Activated T-cell treated with anti-CD3 and anti-CD28 coated beads, Interleukin-2, amount 50 U/mL, for 48 hours (primary cell): Measurements from ENCODE around the gene CHST13.

Experiments used
- DNase-seq, 2 experiments: peaks; one replicate each; pipeline ENCODE4 v3.0.0-alpha.2; 2020

CHST13 gene

DNA sequence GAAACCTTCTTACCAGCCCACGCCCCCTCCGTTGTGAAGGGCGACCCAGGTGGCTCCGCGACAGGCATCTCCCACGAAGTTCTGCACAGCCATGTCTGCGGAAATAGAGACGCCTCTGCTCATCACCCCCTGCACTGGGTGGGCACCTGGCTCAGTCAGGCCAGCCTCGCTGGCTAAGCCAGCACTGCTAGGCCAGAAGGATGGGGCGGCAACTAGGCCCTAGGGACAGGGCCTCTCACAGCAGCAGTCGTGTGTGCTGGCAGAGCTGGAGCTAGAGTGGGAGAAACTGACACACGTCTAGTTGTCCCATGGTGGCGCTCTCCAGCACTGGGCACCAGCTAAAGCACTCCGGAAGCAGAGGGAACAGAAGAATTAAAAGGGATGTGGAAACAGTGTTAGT is 35.8 kb upstream of the CHST13 start:
- DNase-seq = no peak

DNA sequence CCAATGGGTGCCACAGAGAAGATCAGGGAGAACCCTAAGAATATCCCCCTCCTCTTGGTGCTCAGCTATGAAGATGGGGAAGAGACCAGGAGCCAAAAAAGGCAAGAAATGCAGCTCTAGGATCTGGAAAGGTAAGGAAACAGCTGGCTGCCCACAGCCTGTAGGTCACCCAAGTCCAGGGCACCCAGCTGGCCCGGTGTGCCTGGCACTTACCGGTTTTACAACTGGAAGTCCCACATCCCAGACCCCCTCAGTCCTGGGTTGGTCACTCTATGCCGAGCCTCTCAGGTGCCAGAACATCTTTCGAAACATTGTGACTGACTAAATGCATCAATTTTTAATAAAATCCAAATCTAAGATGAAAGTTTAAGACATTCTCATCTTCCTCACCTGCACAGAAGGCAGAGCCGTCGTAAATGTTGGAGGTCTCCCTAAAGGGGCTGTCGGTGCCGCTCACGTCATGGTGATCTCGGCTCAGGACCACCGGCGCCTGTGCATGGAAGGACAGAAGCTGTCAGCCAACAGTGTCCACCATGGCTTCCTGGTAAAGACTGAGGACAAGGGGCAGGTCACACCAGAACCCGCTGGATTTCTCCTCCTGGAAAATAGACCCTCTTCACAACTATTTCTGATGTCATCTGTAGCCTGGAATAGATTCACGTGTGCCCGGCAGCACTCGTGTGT is 34.9 kb upstream of the CHST13 start:
- no peak for DNase-seq

DNA sequence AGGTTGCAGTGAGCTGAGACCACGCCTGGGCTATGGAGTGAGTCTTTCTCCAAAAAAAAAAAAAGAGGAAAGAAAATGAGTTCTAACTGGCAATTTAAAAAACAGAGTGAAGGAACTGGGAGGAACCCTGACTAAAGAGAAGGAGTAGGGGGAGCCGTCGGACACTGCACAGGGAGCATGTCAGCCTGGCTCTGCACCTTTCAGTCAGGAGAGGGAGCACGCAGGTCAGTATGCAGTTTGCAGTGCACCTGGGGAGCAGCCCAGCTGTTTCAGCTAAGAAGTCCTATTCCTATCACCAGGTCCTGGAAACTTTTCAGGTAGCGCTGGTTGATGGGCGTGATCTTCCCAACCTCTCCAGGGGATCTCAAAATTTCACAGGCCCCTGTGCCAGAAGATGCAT is 33.3 kb upstream of the CHST13 start:
- DNase-seq = no peak

DNA sequence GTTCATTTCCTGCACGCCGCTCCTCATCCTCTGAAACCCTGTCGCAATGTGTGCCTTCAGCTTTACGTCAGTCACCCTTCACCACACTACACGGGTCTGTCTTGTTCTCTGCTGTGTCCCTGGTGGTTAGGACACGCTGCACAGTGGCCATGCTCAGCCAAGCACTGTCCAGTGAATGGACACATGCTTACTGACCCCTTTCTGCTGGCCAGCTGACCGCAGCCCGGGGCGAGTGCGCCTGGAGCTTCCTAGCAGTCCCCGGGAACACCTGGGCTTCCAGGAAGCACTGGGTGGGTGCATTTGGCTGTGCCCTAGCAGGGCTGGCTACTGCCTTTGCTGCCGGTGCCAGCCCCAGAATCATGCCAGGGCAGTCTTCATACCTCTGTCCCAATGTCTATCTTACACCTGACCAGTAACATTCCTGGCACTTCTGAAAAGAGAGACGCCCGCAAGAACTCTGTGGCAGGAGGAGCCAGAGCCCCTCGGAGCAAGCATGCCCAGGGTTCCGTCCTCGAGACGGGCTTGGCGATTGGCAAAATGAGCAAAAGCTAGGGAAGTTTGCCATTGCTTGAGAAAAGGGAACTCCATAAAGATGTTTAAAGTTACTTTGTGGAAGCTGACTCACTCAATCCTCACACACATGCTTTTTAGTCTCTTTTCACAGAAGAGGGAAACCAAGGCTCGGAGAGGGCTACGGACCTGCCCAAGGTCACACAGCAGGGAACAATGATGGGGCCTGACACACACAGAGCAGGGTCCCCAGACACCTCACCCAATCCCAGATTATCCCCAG is 32.5 kb upstream of the CHST13 start:
- DNase-seq = no peak

DNA sequence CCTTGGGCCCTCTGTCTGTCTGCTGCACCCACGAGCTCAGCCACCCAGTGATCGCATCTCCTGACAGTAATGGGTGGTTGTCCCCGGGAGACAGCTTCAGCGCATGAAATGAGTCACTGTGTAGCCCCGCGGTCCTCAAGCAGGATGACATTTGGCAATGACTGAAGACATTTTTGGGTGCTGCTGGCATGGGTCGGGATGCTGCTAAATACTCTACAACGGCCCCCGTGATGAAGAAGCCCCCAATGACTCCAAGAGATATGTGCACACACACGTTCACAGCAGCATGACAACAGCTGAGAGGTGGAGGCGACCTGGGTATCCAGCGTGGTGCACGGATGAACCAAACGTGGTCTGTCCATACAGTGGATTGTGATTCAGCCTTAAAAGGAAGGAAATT is 30.9 kb upstream of the CHST13 start:
- DNase-seq = no peak

DNA sequence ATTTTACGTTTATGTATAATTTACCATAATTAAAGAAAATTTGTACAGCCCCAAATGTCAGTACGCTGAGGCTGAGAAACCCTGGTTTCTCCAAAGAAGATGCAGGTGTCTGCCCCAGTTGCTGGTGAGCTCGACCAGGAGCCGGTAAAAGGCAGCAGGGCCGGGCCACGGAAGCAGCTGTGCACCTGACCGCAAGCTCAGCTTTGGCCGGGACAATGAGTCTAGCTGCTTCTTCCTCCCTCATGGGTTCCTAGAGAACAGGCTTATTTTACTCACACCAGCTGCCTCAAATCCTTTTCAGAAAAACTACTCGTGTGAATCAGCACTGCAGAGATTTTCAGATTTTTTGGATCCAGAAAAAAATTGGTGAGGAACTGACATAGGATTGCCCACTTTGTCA is 30.2 kb upstream of the CHST13 start:
- no peak for DNase-seq

DNA sequence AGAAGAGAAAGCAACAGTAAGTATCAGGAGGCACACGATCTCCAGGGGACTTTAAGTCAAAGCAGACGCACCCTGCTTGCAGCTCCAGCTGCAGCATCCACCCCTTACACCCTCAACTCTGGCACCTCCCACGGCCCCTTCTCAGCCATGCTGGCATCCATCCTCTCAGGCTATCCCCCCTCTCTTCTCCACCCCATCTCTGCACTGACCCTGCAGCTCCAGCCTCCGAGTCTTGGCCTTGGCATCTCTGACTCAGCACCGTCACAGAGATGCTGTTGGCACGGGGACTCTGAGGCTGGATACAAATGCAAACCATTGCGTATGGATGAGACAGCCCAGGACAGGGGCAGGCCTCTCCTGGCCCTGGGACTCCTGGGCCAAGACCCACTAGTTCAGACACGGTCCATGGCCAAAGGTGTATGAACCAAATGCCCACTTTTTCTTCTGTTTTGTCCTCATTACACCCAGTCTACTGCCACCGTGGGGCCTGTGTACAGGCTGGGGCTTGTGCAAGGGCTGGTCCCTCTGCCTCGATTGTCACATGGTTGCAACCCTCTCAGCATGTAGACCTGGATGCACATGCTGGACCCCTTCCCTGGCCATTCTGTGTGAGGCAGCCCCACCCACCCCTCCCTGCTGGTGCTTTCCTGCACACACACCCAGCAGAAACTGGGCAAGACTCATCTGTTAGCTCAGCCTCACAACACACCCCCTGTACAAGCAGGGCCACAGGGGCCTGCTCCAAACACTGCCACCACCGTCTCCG is 29.6 kb upstream of the CHST13 start:
- DNase-seq = no peak

DNA sequence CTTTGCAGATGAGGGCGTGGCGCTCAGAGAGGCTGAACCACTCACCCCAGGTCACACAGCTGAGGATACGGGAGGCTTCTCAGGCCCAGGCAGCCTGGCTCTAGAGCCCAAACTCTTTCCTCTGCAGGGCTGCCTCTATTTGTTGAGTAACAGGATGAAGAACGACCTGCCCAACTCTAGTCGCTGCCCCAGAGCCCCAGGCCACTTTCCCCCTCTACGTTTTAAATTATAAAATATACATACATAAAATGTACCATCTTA is 29.1 kb upstream of the CHST13 start:
- DNase-seq = no peak

DNA sequence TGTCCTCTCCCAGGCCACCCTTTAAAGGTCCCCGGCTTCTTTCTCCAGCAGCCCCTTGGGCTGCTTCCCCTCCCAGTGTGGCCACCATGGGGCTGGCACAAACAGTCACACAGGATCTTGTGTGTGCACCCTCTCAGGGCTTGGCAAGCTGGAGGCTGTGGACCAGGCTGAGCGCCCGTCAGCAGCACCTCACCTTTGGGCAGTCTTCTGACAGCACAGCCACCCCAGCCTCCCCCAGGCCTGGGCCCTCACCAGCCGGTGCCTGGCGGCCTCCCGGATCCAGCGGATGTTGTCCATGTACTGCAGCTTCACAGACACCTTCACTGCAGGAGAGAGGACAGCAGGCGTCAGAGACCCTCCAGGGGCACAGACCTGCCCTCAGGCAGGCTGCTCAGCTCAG is 28.2 kb upstream of the CHST13 start:
- DNase-seq = no peak

DNA sequence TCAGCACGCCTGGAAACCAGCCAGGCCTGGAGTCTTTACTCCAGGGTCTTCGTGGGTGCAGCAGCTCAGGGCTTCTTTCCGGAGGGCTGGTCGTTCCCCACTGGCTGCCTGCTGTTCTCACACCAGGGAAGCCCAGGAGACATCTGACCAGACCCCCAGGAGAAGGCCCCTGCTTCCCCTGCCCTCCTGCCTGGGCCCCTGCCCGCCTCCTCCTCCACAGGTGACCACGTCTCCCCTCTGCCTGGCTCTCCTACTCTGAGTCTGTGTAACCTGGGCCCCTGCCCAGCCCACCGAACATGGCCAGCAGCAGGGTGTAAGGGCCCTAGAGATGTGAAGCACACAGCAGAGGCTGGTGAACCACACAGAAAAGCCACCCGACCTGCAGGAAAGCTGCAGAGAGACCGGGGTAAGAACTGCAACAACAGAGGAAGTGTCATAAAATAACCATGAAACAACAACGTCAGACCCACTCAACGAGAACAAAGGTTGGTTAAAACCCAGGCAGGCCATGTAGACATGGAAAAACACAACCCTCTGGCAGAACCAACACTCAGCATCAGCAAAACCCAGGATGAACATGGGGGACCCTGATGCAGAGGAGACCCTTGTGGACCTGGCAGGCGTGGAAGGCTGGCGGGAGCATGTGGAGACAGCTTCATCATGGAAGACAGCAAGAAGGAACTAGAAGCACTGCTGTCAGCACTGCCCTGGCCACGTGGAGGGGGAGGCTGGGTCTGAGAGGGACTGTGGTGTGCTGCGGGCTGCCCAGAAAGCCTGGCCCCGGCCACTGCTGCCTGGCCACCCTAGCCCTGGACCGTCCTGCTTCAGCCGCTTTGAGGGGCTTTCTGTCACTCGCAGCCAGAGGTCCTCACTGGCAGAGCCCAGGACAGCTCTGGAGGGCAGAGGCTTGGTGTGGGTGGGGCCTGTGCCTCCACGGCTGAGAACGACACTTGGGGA is 26.8 kb upstream of the CHST13 start:
- DNase-seq = no peak

DNA sequence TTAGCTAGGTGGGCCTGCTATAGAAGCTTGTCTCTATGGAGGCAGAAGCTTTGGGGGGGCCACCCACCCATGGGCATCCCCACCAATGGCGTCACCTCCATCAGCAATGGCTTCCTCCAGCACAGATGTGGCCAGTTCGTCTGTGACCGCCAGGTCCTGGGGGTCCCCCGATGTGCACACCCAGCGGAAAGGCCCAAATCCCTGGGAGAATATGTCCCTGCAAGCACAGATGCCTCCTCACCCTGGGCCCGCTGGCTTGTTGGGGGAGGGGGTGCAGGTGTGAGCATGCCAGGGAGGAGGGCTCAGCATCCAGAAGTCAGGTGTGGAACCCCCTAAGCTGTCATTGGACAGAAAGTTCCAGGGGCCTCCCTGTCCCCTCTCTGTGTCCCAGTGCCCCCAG is 26.0 kb upstream of the CHST13 start:
- DNase-seq = no peak

DNA sequence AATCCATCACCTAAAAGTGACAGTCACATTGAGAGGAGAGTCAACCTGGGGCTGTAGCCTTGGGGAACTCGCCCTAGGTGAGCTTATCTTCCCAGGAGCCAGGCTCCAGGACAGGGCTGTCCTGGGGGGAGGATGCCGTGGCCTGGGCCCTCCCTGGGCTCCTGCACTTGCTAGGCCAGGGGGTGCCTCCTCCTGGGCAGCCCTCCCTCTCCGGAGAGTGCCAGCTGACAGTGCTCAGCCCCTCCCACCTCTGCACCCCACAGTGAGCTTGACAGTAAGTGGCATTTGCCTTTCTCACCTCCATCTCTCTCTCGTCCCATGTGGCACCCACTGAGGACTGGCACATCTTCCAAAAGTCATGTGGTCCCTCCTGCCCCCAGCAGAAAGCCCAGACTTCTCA is 25.5 kb upstream of the CHST13 start:
- no peak for DNase-seq

DNA sequence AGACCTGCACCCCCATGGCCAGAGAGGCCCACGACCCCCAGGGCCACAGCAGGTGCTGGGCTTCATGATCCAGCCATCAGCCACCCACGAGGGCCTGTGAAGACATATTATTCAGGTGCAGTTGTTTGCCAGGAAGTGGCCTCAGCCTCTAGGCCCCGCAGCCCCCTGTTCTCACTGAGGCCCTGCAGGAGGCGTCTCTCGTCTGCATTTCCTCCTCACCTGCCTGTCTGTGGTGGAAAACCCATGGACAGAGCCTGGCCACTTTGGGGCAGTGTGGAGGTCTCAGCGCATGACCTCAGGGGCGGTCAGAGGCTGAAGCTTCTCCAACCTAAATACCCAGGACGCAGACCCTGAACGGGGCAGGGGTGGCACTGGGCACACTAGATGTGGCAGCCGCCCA is 25.0 kb upstream of the CHST13 start:
- no peak for DNase-seq

DNA sequence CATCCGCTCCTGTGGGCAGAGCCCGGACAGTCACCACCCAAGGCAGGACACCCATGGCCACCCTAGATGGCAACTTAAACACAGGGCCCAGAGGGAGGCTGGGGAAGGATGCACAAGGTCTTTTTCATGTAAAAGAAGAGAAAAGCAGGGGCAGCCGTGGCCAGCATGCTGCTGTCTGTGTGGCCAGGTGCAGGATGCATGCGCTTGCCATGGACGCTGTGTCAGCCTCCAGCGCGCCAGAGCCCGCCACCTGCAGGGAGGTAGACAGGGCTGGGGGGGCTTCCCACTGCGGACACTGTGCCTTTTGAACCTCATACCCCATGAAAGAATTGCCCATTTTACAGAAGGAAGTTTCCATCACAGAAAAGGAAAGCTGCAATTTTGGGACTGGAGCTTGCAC is 24.6 kb upstream of the CHST13 start:
- DNase-seq = no peak

DNA sequence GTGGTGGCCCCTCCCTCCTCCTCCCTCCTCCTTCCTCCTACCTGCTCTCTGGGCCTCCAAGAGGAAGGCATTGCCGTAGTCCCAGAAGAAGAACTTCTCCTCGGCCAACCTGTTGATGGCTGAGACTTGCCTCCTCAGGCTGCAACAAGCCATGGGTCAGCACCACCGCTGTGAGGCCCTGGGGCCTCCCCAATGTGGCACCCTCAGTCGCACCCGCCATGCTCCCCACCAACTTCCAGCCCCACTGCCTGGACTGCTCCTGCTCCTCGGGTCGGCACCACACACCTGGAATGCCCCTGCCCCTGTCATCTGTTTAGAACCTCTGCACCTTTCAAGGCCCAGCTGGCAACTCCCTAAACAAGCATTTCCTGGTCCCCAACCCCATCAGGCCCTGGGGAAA is 23.9 kb upstream of the CHST13 start:
- no peak for DNase-seq

DNA sequence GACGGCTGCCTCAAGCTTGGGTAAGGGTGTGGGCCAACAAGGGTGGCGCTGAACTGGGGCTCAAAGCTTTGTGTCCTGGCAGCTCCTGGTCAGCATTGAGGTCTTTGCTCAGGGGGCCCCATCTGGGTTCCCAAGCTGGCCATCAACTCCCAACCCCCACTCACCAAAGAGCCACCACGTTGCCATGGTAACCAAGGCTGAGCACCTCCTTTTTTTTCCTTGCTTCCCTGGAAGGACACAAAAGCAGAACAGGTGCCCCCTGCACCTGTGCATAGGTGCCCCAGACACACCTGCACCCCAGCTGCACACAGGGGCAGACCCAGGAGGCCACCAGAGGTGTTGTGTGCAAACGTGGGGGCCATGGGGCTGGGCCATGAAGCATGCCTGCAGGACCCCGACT is 22.9 kb upstream of the CHST13 start:
- no peak for DNase-seq

DNA sequence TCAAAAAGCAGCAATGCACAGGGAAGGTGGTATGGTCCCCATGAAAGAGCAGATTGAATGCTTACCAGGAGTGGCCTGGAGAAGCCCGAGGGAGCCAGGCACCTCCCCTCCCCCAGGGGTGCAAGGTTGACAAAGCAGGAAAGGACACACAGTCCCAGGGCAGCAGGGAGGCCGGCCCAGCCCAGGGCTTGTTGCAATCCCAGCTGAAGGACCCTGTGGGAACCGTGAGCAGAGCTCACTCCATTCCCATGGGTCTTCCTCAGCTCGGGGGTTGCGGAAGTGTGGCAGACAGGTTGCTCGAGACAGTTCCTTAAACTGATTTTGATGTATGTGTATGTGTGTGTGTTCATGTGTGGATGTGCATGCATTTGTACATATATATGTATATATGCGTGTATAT is 22.2 kb upstream of the CHST13 start:
- DNase-seq = no peak

DNA sequence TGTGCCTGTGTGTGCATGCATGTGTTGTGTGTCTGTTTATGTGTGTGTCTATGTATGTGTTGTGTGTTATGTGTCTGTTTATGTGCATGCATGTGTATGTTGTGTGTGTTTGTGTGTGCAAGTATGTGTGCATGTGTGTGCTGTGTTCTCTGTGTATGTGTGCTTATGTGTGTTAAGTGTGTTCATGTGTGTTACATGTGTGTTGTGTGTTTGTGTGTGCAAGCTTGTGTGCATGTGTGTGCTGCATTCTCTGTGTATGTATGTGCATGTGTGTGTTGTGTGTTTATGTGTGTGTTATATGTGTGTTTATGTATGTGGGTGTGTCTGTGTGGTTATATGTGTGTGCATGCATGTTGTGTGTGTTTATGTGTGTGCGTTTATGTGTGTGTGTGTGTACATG is 21.3 kb upstream of the CHST13 start:
- DNase-seq = no peak

DNA sequence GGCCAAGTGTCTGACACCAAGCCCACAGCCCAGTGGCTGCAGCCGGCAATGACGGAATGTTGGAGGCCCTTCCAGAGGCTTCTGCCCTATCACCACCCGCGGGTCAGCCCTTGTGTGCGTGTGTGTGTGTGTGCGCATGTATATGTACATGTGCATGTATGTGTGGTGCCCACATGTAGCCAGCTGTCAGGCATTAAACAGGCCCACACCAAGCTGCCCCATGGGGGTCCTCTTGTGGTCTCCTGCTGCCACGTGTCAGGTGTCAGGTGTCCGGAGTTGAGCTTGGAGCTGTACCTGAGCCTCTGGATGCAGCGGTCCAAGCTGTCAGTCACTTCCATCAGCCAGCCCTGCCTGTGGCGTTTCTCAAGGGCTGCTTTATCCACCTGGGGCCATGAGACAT is 20.3 kb upstream of the CHST13 start:
- no peak for DNase-seq

DNA sequence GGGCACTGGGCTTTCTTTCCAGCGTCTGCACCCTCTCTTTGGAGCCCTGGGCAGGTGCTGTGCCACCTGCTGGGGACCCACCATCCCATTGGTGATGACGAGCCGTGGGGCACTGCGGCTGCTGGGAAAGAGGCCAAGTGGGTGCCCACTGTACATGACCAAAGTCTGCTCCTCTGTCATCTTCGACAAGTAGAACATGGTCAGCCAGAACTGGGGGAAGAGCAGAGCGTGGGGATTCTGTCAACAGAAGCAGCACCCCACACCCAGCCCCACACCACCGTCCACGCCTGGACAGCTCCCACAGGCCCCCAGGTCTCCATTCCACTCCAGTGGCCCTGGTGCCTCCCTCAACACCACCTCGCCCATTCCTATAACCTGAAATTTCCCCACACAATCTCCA is 16.1 kb upstream of the CHST13 start:
- DNase-seq = no peak

DNA sequence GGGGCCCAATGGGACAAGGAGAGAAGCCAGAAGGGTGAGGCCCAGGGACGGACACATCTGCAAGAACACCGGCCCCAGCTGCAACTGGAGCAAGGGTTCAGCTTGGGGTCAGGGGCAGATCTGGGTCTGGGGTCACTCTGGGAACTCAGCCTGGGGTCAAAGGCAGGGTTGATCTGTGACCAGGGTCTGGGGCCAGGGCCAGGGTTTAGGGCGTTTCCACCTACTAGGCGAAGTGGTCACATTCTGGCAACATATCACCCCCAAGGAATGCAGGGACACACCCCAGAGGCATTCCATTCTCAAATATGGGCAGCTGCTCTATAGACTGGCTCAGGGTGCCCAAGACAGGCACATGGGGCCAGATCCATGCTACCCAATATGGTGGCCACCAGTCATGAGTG is 15.4 kb upstream of the CHST13 start:
- no peak for DNase-seq

DNA sequence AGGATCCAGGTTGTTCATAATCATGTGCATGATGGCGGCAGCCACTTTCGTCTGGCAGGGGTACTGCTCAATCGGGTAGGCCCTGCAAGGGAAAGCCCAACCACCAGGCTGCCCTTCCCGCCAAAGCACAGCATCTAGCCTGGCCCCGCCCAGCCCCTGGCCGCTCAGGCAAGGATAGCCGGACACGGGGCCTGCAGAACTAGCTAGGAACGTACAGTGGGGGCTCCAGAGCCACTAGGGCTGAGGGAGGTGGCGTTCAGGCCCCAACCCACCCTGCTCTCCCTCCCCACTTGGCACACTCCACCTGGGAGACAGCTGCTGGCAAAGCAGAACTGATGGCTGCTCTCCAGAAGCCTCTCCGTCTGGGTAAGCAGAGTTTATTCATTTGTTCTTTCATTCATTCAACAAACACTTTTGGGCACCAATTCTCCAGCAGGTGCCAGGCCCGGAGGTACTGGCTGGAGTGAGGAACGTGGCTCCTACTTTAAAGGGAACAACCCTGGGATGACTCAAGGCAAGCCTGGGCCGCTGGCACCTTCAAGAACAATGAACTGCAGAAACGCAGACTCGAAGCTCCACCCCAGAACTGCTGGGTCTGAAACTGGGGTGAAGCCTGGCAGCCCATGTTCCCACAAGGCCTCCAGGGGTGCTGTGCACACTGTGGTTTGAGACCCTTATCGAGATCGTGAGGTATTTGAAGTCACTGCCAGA is 14.2 kb upstream of the CHST13 start:
- no peak for DNase-seq
